T-helper 1 cell treated with Interleukin-12 subunit alpha and Interleukin-12 subunit beta and Interleukin-4 antibody, amounts not matched to agents 30 μg/mL and 1 μg/mL, for 36 hours (primary cell): ENCODE results near the gene WTAP.
A peak's percentile ranks its signal among the peaks of the same experiment; 100 is the strongest.
"Not testable (repeated sequence)": the region's sequence is repeated elsewhere in the genome, so short reads cannot be mapped to it uniquely, and the experiment has no call there.

Experiments used
- H3K27ac Mint-ChIP-seq: one replicate; pipeline ENCODE4 v1.8.0; 2021; ENCODE audit warnings: mild to moderate bottlenecking, mixed read lengths
- H3K27me3 Mint-ChIP-seq: one replicate; pipeline ENCODE4 v1.8.0; 2021; ENCODE audit warnings: low read depth, mixed read lengths
- H3K36me3 Mint-ChIP-seq: one replicate; pipeline ENCODE4 v1.8.0; 2021; ENCODE audit warnings: low read depth, mixed read lengths
- H3K4me1 Mint-ChIP-seq: one replicate; pipeline ENCODE4 v1.8.0; 2021; ENCODE audit warnings: low read depth, mixed read lengths
- H3K4me3 Mint-ChIP-seq: one replicate; pipeline ENCODE4 v1.8.0; 2021; ENCODE audit warnings: mild to moderate bottlenecking, moderate library complexity, mixed read lengths
- H3K9me3 Mint-ChIP-seq: one replicate; pipeline ENCODE4 v1.8.0; 2021; ENCODE audit warnings: mixed read lengths

Gene WTAP

DNA sequence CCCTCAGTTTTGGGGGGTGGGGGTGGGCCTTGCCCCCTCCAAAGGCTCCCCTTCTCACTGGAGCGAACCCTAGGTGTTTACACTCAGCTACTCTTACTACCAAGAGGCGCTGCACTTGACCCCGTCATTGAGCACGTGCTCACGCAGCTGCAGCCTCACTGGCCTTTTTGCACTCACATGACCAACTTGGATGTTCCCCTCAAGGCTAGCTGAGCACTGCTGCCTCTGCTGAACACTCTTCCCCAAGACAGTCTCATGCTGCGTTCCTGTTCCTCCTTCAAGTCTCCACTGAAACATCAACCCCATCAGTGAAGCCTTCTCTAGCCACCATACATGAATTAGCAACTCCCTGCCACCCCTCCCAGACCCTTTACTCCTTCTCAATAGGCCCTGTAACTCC, 38.3 kb upstream of the WTAP start:
- no peaks in the 10 kb centered on the region for H3K27me3 Mint-ChIP-seq
- H3K4me1 Mint-ChIP-seq = peaks cover 37% of the 10 kb centered on the region
- peaks cover 31% of the 10 kb centered on the region for H3K36me3 Mint-ChIP-seq
- H3K9me3 Mint-ChIP-seq = no peaks in the 10 kb centered on the region
- no peak overlapping the region for H3K27ac Mint-ChIP-seq
- H3K4me3 Mint-ChIP-seq = no peak overlapping the region

DNA sequence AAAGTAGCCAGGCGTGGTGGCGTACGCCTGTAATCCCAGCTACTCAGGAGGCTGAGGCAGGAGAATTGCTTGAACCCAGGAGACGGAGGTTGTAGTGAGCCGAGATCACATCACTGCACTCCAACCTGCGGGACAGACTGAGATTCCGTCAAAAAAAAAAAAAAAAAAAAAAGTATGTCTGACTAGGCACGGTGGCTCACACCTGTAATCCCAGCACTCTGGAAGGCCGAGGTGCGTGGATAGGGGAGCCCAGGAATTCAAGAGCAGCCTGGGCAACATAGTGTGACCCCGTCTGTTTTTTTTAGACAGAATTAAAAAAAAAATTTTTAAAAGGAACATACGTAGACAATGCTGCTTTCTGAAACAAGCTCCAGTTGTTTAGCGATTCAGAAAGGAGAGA, 37.2 kb upstream of the WTAP start:
- H3K36me3 Mint-ChIP-seq = peaks cover 27% of the 10 kb centered on the region
- not testable (repeated sequence) for H3K9me3 Mint-ChIP-seq
- H3K4me1 Mint-ChIP-seq = peaks cover 44% of the 10 kb centered on the region

DNA sequence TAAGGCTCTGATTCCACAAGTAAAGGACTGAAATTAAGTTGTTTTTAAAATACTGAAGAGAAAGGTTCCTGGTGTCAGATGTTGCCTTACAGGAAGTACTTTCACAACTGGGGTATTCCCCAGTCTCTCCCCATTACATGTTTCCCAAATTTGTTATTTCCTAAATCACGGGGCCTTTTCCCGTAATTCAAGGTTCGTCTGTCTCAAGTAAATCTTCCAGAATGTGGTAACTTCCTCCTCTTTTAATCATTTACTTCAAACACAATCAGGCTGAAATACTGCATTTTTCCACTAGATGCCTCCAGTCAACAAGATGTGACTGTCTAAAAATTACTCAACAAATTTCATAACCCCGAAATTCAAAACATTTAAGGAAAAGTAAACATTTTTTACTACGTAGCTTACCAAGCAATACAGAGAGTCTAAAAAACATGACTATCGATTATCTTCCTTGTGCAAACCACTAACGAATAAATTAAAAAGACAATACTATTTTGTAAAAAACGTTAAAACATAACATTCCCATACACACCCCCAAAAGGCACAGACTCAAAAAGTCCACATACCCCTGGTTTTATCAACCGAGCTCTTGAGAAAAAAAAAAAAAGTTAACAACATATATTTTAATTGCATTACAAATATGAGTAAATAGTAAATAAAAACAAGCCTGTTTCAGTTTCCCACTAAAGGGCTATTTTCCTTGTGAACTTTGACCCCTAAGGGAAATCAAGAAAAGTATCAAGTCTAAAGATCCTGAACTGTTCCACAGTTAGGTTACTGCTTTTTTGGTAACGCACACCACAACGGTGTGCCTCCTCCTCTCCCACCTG, 36.0 kb upstream of the WTAP start:
- Mint-ChIP-seq H3K4me3 (peak overlapping the region; percentile 83), H3K36me3 (peaks cover 21% of the 10 kb centered on the region), H3K27me3 (no peaks in the 10 kb centered on the region), H3K4me1 (peaks cover 46% of the 10 kb centered on the region), H3K27ac (peak overlapping the region; percentile 91), H3K9me3 (no peaks in the 10 kb centered on the region)

More for the DNA sequence above, 37.2 kb upstream of the WTAP start:
- not testable (repeated sequence) for H3K27me3 Mint-ChIP-seq, H3K27ac Mint-ChIP-seq, H3K4me3 Mint-ChIP-seq

DNA sequence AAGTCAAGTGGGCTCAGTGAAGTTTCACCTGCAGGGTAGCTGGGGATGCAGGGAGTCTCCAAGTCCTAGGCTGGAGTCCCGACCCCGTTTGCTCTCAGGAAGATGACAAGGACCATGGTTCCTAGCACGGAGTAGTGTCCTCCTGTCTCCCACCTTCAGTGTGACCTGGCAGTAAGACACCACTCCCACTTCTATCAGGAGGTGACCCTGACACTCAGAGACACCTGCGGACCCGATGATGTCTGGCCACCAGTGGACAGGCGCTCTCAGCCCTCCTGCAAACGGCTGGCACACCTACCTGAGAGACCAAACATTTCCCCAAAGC, 35.4 kb upstream of the WTAP start:
- Mint-ChIP-seq H3K9me3 (no peaks in the 10 kb centered on the region), H3K36me3 (peaks cover 17% of the 10 kb centered on the region), H3K27me3 (no peaks in the 10 kb centered on the region), H3K4me3 (peak overlapping the region; percentile 83), H3K4me1 (peaks cover 47% of the 10 kb centered on the region), H3K27ac (peak overlapping the region; percentile 91)

DNA sequence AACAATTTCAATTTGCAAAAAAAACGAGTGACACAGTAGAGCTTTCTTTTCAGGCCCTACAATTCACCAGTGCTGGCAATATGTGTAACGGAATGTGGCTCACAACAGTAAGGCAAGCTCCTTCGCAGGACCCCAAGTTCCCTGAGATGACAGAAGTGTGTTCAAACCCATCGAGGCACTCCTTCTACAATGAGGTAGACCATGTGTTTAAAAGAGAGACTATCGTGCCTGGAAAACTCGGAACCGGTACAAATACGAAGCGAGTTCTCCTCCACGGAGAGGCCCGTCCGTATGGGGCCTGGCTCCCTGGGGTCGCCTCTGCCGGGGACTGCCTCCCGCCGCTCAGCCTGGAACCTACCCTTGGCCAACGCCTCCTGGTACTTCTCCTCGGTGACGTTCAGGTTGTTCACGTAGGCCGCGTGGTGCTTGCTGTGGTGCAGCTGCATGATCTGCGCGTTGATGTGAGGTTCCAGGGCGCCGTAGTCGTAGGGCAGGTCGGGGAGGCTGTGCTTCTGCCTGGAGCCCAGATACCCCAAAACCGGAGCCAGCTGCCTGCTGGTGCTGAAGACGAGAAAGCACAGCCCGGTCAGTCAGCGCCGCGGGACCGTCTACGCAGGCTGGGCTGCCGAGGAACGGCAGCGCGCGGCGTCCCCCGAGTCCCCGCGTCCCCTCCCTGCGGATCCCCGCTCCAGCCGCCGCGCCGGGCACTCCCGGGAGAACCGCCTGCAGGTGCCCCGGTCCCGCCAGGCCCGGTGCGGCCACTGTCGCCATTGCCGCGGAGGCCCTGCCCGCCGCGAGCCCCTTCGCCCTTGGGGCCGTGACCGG, 34.8 kb upstream of the WTAP start:
- H3K27me3 Mint-ChIP-seq = no peaks in the 10 kb centered on the region
- peaks cover 47% of the 10 kb centered on the region for H3K4me1 Mint-ChIP-seq
- H3K36me3 Mint-ChIP-seq = peaks cover 13% of the 10 kb centered on the region

DNA sequence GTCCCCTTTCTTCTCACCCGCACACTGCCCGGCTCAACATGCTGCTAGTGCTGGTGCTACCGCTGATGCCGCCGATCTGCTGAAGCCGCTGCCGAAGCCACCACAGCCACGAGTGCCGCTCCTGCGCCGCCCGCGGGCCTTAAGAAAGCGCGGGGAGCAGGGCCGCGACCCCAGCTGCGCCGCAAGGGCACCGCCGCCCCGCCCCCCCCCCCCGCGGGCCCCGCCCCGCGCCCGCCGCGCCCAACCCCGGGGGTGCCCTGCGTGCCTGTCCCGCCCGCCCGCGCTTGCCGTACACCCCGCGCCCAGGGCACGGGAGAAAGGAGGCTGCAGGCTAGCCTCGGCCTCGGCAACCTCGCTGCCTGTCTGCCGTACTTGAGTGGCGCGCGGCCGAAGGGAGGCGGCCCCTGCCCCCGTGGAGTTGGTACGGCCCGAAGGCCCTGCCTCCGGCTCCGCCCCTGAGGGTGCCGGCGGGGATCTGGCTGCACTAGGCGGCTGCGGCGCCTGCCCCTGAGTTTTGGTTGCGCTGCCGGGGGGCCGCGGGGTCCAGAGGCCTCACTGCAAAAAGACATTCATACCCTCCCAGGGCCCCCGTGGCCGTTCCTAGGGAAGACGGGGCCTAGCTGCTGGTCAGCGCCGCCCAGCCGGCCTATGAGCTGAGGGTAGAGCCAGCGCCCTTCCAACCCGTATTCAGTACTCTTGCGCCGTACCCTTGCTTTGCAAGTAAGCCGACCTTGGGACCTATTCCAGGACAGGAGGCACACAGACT, 34.0 kb upstream of the WTAP start, which contains the start of gene SOD2:
SOD2 (minus strand) TSS at position 114 of the 766 bp plus-strand sequence; CDS start at position 40, 74 bp downstream.
- no peaks in the 10 kb centered on the region for H3K27me3 Mint-ChIP-seq
- peaks cover 46% of the 10 kb centered on the region for H3K4me1 Mint-ChIP-seq
- no peaks in the 10 kb centered on the region for H3K9me3 Mint-ChIP-seq
- peaks cover 12% of the 10 kb centered on the region for H3K36me3 Mint-ChIP-seq
- peak within 1 kb of the TSS; percentile 89 for H3K4me3 Mint-ChIP-seq
- peak within 1 kb of the TSS; percentile 95 for H3K27ac Mint-ChIP-seq

More for the DNA sequence above, 34.8 kb upstream of the WTAP start:
- H3K4me3 Mint-ChIP-seq = peak overlapping the region; percentile 83
- H3K9me3 Mint-ChIP-seq = no peaks in the 10 kb centered on the region
- peak overlapping the region; percentile 91 for H3K27ac Mint-ChIP-seq

DNA sequence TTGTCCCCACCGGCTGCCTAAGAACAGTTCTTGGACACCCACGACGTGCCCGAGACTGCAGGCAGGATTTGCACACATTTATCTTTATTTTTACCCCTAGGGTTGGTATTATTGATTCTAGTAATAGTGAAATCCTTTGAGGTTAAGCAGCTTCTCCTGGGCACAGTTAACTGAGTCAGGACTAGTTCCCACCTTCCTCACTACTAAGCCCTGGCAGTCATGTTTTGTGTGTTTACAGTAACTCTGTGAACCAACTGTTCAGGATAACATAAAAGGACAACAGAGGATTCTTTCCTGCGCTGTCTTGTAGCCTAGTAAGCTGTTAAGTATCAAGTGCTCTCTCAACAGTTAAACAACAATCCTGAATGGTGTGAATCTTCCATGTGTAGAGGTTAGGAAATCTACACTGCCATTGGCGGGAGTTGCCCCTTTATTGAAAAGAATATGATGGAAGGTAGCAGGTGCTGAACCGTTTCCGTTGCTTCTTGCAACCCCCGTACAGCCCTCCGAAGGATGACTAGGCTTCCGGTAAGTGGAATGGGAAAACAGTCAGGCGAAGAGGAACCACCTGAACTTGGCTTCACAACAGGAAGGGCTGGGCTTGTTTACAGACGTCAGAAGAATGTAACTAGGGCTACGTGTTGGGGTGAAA, 33.3 kb upstream of the WTAP start:
- peak overlapping the region; percentile 95 for H3K27ac Mint-ChIP-seq
- no peaks in the 10 kb centered on the region for H3K27me3 Mint-ChIP-seq
- H3K4me3 Mint-ChIP-seq = peak overlapping the region; percentile 89

DNA sequence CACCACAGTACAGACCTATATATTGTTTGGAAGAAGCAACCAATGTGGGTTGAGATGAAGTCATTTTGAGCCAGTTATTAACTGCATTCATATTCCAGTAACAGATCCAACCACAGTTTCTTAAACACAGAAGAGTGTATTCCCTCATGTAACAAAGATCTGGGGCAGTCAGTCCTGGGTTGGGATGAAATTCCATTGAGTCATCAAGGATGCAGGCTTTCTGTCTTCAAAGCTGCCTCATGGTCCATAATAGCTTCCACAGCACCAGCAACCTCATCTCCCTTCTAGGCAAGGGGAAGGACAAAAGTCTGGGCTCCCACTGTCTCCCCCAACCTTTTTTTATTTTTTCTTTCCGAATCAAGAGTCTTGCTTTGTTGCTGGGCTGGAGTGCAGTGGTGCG, 31.3 kb upstream of the WTAP start:
- Mint-ChIP-seq H3K36me3 (peaks cover 3% of the 10 kb centered on the region), H3K4me3 (no peak overlapping the region), H3K27ac (no peak overlapping the region), H3K9me3 (no peaks in the 10 kb centered on the region), H3K4me1 (peaks cover 38% of the 10 kb centered on the region), H3K27me3 (no peaks in the 10 kb centered on the region)

More for the DNA sequence above, 33.3 kb upstream of the WTAP start:
- Mint-ChIP-seq H3K36me3 (peaks cover 8% of the 10 kb centered on the region), H3K9me3 (no peaks in the 10 kb centered on the region), H3K4me1 (peaks cover 40% of the 10 kb centered on the region)

DNA sequence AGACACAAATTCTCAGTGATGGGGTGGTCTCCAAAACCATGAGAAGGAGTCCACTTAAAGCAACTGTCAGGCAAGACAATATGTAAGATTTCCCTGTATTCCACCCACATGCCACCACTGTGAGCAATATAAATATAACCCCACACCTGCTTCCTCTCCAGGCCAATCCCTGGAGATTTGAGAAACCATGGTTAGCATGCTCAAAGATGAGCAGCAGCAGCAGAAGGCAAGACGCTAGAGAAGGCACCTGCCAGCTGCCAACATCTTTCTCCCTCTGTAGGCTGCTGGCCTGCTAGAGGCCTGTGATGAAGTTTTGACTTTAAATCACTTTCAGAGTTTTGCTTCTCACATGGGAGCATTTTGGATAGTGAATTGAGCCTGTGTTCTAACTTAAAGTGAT, 26.3 kb upstream of the WTAP start:
- Mint-ChIP-seq H3K9me3 (peaks cover 4% of the 10 kb centered on the region), H3K27ac (no peak overlapping the region), H3K36me3 (peaks cover 1% of the 10 kb centered on the region), H3K4me1 (peaks cover 11% of the 10 kb centered on the region), H3K4me3 (no peak overlapping the region), H3K27me3 (peaks cover under 1% of the 10 kb centered on the region)

DNA sequence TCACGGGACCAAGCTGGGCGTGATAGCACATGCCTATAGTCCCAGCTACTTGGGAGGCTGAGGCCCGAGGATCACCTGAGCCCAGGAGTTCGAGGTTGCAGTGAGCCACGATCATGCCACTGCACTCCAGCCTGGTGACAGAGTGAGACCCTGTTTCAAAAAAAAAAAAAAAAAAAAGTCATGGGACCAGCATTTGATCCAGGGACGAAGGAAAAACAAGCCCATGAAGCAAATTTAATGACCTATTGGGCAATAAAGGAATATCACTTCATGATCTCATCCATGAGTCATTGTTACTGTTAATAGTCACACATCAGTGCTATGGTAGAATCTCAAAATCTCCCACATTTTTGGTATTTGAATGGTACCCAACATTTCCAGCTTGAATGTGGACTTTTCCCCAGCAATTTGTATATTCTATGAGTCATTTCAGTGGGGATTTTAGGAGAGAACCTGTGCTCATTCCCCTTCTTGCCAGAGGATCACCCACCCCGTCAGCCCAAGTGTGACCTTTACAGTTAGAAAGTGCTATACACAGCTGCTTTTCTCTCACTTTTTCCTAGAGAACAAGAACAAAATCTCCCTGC, 25.8 kb upstream of the WTAP start:
- H3K27ac Mint-ChIP-seq = no peak overlapping the region
- peaks cover 4% of the 10 kb centered on the region for H3K9me3 Mint-ChIP-seq
- peaks cover 1% of the 10 kb centered on the region for H3K36me3 Mint-ChIP-seq
- no peak overlapping the region for H3K4me3 Mint-ChIP-seq
- peaks cover 10% of the 10 kb centered on the region for H3K4me1 Mint-ChIP-seq
- peaks cover 5% of the 10 kb centered on the region for H3K27me3 Mint-ChIP-seq

DNA sequence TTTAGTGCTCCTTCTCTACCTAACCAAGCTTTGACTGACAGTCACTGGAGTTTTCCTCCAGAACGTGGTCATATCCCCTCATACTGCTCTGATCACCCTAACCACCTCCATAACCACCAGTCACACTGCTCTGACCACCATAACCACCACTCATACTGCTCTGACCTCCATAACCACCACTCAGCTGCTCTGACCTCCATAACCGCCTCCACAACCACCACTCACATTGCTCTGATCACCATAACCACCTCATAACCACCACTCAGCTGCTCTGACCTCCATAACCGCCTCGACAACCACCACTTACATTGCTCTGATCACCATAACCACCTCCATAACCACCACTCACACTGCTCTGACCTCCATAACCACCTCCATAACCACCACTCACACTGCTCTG, 16.7 kb upstream of the WTAP start:
- not testable (repeated sequence) for H3K27ac Mint-ChIP-seq, H3K36me3 Mint-ChIP-seq, H3K9me3 Mint-ChIP-seq

DNA sequence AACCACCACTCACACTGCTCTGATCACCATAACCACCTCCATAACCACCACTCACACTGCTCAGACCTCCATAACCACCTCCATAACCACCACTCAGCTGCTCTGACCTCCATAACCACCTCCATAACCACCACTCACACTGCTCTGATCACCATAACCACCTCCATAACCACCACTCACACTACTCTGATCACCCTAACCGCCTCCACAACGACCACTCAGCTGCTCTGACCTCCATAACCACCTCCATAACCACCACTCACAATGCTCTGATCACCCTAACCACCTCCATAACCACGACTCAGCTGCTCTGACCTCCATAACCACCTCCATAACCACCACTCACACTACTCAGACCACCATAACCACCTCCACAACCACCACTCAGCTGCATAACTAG, 14.9 kb upstream of the WTAP start:
- H3K36me3 Mint-ChIP-seq, H3K4me1 Mint-ChIP-seq, H3K9me3 Mint-ChIP-seq, H3K27ac Mint-ChIP-seq, H3K4me3 Mint-ChIP-seq: not testable (repeated sequence)
- peaks cover 14% of the 10 kb centered on the region for H3K27me3 Mint-ChIP-seq

More for the DNA sequence above, 16.7 kb upstream of the WTAP start:
- not testable (repeated sequence) for H3K4me1 Mint-ChIP-seq, H3K4me3 Mint-ChIP-seq
- H3K27me3 Mint-ChIP-seq = peaks cover 28% of the 10 kb centered on the region

DNA sequence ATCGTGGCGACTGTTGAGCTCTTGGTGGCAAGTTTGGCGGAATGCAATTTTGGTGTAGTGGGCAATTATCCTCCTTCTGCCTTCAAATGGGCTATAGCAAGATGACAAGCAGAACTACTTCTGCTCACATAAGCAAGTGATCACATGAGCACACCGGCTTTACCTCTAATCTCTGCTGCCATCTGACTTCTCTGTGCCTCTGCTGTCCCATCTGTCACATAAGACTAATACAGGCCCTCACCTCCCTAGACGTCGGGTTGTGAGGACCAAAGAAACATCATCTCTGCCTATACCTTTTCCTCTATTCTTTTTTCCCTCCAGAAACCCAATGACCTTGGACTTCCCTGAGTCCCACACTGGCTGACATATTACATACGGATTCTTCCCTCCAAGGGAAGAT, 13.3 kb upstream of the WTAP start:
- H3K27ac Mint-ChIP-seq = no peak overlapping the region
- H3K4me3 Mint-ChIP-seq = no peak overlapping the region
- peaks cover 5% of the 10 kb centered on the region for H3K27me3 Mint-ChIP-seq
- H3K4me1 Mint-ChIP-seq = peaks cover 8% of the 10 kb centered on the region
- H3K36me3 Mint-ChIP-seq = no peaks in the 10 kb centered on the region
- peaks cover 8% of the 10 kb centered on the region for H3K9me3 Mint-ChIP-seq

DNA sequence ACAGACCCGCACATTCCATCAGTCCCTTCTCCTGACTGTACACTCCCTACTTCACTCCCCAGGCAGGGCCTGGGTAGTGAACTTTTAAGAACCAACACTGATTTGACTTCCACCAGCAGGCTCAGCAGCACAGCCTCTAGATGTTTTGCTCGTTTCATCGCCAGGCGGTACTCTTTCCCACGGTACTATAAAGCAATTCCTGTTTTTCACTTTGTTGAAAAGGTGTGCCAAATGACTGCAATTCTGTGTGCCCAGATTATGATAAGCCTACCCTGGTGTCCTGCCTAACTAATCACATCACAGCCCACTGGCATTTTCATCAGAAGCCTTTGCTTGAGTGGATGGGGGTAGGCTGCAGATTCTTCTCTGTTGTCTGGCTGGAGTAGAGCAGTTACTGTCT, 12.9 kb upstream of the WTAP start:
- H3K27me3 Mint-ChIP-seq = peaks cover 2% of the 10 kb centered on the region
- peaks cover 5% of the 10 kb centered on the region for H3K9me3 Mint-ChIP-seq
- no peak overlapping the region for H3K4me3 Mint-ChIP-seq
- no peak overlapping the region for H3K27ac Mint-ChIP-seq
- H3K36me3 Mint-ChIP-seq = no peaks in the 10 kb centered on the region
- H3K4me1 Mint-ChIP-seq = peaks cover 8% of the 10 kb centered on the region
